HG03159 (cell line): ENCODE results near the gene CNTNAP5.

Experiments used
- ATAC-seq: cut with Tn5 transposase; IDR thresholded peaks from one replicate; pipeline ENCODE4 v1.9.1; 2021; ENCODE audit warnings: mild to moderate bottlenecking, moderate library complexity; ENCODE audit not compliant: unreplicated experiment

CNTNAP5 gene

DNA sequence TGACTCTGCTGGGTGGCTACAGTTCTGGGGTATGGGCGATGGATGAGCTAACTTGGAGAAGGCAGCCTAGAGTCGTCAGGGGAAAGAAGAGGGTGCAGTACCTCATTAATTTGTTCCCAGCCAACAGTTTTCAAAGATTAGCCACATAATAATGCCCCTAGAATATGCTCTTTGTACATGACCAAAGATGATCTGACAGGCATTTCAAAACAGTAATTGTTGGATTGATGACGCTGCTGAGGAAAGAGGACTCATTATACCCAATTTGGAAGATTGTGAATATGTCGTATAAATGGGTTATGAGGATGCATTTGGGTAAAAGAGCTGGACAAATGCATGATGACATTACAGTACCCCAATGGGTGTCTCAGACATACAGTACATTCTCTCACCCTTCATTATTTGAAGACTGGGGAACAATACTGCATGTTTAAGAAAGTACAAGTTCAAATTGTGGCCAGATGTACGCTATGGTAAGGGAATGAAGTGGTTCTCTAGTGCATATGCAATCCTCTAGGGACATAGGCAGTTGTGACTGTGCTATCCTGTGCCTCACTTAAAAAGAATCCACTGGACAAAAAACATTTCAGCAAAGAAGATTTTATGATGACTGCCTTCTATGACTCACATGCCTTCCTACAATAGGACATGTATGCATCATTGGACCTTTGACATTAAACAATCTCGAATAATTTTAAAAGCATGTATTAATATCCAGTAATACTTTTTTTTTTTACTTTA lies 233.2 kb downstream of the CNTNAP5 start:
- ATAC-seq: no peak

DNA sequence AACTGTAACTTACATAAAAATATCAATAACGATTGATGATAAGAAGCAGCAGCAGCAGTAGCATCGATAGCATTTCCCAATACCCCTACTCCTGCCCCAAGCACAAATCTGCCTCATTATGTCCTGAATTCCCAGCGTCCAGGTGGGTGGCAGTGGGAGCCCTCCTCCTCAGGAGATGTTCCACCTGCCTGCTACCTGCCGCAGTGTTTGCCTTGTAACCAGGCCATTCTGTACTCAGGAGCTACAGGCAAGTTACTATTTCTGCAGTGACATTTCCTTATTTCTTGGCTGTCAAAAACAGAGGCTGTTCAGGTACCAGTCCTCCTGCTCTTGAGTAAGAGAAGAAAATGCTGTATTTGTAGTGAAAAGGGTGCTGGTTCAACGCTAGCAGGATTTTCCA lies 236.4 kb downstream of the CNTNAP5 start:
- no peak for ATAC-seq

DNA sequence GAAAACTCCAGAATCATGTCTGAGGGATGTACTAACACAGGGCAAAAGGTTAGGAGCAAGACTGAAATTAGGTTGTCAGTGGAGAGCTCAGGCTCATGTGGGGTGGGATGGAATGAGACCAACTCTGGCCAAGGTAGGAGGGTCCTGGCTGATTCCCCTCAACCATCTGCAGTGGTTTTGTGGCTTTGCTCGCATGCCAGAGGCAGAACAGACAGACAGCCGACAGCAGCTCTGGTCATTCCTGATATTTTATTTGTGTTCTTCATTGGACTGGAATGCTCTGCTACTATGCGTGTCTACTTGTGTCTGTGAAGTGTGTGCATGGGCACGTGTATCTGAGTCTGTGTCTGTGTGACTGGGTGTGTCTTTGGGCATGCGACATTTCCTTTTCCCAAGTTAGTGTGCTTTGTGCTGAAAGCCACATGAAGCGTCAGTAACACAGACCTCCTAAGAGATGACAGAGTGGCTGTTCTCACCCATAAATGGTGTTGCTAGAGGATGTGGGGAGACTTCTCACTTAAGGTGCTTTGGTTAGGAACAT lies 239.5 kb downstream of the CNTNAP5 start:
- ATAC-seq: no peak

DNA sequence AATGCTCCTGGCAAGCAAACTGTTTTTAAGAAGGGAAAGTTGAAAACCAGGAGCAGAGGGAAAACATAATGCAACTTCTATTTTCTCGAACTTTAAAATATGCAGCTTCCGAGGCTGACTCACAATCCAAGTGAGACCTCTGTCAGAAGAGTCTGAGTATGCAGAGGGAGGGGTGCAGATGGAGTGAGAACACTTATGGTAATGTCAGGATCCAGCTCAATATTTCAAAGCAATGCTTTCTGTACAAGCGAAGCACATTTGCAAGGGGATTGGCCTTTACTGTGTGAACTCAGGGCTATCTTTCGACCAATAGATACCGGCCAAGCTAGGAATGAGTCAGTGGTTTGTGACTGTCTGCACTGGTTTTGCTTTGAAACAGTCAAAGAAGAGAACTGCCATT lies 242.7 kb downstream of the CNTNAP5 start:
- ATAC-seq: no peak

DNA sequence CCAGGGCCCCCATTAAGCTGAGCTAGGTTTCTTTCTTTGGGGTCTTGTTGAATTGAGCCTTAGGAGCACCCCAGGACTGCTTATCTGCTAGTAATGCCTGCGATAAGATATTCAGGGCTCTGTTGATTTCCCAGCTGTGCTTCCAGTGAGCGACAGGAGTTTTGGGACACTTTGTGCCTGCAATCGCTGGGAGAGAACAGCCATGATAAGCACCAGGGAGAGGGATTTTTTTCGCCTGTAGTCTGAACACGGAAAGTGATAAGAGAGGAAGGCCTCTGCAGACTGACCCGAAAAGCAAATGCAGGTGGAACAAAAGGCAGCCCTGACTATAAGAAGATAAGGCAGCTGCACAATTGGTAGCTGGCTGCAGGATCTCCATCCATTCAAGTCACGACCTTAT lies 244.3 kb downstream of the CNTNAP5 start:
- no peak for ATAC-seq

DNA sequence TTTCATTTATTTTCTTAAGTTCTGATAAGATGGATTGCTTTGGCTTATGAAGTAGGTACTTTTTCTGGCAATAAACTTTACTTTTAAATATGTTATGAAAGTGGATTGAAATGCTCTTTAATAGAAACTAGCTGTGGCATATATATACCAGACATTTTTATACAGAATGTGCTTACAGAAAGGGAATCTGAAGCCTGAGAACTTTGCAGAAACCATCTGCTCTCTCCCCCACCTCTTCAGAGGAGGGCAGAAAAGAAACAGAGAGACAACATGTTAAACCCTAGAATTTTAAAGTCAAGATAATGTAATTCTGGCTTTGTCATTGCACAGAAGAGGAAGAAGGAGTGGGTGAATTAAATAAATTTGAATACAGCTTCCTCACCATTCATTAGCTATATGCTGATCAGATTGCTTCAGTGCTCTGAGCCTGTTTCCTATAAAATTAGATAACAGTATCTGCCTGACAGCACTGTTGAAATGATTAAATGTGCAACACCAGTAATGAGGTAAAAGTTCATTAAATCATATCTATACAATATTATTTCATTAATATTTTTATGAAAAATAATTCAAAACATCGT lies 247.3 kb downstream of the CNTNAP5 start:
- ATAC-seq: no peak

DNA sequence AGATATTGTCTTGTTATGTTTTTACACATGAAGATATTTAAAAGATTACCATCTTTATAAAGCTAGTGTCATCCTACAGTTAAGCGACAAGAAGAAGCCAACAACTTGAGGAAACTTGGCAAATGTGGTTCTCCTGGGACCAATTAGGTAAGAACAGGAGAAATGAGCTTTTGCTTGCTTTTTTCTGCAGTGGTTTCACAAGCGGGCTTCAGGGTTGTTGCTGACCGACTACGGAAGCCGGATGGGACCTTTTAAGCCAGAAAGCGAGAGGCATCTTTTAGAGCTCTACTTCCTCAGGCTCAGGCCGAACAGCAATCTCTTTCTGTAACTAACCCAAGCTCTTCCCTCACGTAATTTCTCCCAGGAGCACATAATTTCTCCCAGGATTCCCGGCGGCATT lies 256.5 kb downstream of the CNTNAP5 start:
- ATAC-seq: no peak

DNA sequence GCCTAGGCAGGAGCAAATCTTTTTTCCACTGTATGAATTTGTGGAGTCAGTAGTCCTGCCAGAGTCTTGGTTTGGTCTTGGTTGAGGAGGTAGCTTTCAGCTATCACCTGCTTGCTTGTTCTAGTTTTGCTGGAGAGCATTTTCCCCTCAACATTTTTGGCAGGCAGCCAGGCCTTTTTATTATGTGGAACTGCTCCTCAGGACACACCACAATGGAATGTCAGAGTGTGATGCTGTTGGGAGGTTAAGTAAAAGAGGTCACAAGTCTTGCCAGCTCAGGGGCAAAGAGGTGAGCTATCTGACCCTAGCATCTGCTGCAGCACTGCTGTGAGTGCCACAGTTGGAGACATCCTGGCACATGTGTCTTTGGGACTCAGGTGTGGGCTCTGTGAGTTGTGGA lies 258.0 kb downstream of the CNTNAP5 start:
- no peak for ATAC-seq

DNA sequence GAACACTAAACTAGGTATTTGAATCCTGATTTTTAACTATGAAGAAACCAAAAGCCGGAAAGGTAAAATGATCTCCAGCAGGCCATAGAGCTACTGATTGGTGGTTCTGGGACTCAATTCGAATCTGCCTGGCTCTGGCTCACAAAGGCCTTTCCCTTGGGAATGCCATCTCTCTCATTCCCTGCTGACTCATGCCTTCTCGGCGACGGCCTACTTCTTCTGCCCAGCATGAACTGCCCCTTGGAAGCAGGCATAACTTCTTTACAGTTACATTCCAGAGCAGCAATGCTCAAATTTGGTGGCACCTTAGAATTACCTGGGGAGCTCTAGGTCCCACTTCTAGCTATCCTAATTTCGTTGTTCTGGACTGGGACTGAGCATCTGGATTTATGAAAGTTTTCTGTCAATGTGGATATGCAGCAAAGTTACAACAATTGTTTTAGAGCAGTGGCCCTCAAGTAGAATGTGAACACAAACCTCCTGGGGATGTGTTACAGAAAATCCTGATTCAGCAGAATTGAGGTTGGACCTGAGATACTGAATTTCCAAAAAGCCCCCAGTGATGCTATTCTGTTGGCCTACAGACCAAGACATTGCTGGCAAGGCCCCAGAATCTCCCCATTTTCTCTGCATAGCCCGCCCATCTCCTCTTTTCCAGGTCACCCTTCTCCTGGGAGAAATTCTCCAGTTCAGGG lies 261.1 kb downstream of the CNTNAP5 start:
- no peak for ATAC-seq

DNA sequence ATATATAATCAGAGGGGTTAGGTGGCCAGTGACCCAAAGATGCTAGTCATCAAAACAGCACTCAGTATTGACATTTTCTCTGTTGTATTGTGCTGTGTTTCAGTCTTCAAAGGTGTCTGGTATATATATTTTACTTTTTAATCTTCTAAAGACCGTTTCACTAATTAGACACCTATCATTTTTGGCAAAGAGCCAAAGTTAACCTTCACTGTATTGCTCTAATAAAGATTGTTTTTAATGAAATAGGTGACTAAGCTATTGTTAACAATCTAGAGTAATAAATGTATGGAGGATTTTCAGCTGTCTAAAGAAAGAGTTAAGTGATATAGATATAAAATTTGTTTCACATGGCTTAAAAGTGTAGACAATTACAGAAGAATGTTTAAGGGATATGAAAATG lies 264.0 kb downstream of the CNTNAP5 start:
- ATAC-seq: no peak

DNA sequence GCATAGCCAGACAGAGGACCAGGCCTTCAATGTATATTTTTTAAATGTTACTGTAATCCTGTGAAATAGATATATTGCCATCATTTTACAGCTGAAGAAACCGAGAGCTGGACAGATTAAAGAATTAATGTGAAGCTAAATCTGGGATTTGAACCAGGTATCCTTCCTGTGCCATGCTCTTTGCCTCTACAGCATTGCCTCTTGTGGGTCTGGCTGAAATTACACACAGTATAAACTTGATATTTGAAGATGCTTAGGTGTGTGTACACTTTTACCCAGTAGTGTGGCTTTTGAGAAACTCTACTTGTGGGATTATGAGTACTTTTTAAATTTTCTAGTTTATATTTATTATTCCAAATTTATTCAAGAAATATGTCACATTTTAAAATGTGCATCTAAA lies 264.5 kb downstream of the CNTNAP5 start:
- ATAC-seq: no peak

DNA sequence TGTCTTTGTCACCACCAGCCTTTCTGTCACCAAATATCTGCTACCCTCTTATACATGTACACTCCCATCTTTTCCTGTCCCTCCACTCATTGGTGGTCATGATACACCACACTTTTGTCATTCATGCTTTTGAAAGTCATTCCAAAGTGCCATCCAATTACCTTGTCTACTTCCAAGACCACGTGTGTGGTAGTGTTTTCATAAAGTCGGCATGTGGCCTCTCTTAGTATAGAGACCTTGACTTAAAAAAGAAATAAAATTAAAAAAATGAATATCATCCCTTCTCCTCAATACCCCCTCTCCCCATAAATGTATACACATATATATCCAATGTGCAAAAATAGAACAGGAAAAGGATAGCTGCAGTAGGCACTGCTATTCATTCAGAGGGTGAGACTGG lies 271.4 kb downstream of the CNTNAP5 start:
- ATAC-seq: no peak

DNA sequence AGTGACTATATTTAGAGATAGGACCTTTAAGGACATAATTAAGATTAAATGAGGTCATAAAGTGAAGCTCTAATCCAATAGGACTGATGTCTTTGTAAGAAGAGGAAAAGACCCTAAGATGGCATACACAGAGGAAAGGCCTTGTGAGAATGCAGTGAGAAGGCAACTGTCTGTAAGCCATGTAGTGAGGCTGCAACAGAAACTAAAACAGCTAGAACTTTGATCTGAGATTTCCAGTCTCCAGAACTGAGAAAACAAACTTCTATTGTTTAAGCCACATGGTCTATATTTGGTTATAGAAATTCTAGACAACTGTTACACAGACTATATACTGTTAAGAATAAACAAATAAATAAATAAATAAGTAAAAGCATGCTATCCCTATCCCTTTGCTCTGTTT lies 276.8 kb downstream of the CNTNAP5 start:
- no peak for ATAC-seq

DNA sequence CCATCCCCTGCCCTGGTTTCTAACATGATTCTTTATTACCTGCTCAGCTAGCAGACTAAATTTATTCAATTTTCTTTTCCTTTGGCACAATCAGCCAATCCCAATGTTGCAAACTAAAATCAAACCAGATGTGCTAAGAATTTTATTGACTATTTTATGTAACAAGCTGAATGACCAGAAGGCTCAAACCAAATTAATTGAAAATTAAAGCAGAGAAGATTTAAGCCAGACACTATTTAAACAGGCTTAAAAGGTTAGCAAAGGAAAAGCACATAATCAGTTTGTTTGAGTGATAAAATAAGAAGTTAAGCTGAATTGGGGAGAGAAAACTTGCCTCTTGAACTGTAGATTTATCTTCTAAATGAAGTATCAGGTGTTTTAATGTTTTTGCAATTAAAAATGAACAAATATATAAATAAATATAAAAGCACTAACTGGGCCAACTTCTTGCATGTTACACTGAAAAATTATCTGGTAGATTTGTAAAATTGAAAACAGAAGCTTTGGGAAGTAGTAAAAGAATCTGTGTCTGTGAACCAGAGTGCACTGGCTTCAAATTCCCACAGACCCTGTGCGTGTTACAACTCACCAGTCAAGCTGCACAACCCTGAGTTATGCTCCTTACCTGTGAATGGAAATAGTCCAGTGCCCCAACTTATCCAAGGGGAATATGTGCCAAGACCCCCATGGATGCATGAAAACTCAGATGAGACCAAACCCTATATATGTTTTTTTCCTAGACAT lies 283.4 kb downstream of the CNTNAP5 start:
- ATAC-seq: no peak

DNA sequence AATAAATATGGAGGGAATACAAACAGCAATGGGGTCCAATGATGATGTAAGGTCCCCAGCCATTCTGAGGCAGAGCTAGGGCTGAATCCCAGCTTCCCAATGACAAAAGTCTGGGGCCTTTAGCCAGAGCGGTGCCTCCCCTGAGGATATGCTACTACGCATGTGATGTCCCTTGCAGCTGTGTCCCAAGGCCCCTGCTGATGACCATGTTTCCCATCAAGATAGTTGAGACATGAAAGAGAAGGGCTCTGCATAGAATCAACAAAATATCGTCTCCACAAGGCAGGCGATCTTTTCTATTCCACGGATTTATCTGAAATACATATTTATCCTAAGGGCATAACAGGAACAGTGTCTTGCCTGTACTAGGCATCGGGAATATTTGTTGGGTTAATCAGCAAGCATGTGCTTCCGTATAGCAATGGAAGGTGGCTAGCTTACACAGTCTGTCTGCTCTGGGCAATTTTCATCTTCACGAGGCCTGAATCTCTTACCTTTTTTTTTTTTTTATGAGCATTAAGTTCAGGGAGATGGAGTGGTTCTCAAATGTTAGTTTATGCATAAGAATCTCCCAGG lies 284.6 kb downstream of the CNTNAP5 start:
- no peak for ATAC-seq

DNA sequence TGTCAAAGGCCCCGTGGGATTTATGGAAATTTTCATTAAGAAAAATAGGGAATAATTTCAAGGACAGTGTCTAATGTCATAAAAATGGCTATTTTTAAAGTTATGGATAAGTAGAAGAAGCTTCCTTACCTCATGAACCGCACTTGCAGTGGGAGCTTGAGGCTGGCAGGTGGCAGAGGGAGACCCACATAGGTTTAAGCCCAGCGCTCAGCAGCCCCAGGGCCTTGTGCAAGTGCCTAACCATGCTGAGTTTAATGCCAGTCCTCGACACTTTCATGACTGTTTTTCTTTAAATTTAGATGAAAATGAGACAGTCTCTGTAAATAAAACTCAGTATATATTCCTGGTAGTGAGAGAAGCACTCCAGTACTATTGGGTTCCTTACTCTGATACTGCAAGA lies 285.6 kb downstream of the CNTNAP5 start:
- ATAC-seq: no peak

DNA sequence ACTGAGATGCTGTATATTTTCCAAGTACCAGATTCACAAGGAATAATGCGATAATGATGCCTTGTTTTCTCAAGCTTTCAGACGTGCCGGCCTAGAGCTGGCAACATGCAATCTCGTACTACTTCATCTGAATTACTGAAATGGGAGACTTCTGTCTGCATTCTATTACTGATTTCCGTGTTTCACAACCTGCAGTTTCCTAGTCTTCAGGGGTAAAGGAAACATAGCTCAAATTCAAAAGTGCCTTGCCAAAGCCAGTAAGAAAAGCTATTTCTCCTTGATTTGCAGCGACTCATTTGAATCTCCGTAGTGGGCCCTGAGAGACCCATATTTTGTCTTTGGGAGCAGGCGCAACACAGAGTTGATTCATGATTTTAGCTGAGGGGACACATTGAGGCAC lies 289.0 kb downstream of the CNTNAP5 start:
- no peak for ATAC-seq

DNA sequence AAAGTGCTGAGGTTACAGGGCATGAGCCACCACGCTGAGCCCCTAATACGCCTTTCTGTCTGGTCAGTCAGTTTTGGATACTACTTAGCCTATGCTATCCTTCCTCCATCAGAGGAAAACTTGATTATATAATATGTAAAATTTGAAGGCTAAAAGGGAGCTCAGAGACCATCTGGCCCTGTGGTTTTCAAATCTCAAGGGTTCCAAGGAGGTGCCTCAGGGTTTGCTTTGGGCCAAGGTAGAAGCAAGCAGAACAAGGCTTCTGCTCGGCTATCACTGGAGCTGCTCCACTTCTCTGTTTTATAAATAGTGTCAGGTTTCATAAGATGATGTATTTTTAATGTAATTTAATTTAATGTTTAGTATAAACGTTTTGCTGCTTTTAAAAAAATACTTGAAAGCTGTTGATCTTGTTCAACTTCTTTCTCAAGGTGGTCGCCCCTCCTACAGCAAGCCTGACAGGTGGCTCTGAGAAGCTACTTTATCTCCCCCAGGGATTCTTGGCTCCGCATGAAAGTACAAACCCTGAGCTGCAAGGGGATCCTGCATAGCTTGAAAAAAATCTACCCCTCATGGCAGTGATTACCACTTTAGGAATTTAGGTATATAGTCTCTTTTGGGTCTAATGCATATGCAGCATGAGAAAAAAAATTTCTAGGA lies 290.3 kb downstream of the CNTNAP5 start:
- ATAC-seq: no peak

DNA sequence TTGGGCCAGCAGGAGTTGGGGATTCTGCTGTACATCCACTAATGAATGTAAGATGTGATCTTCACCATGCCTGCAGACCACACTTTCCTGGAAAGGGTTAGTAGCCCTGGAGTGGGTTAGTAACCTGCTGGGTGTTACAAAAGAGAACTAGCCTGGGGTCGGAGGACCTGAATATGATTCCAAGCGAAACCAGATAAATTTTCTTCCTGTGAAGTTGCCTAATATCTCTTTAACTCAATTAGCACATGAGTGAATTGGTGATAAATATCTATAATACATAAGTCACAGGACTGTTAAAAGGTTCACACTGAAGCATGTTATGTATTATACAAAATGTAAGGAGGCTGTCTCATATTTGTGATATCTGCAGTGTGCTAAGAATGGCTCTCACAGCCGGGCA lies 291.0 kb downstream of the CNTNAP5 start:
- ATAC-seq: no peak

DNA sequence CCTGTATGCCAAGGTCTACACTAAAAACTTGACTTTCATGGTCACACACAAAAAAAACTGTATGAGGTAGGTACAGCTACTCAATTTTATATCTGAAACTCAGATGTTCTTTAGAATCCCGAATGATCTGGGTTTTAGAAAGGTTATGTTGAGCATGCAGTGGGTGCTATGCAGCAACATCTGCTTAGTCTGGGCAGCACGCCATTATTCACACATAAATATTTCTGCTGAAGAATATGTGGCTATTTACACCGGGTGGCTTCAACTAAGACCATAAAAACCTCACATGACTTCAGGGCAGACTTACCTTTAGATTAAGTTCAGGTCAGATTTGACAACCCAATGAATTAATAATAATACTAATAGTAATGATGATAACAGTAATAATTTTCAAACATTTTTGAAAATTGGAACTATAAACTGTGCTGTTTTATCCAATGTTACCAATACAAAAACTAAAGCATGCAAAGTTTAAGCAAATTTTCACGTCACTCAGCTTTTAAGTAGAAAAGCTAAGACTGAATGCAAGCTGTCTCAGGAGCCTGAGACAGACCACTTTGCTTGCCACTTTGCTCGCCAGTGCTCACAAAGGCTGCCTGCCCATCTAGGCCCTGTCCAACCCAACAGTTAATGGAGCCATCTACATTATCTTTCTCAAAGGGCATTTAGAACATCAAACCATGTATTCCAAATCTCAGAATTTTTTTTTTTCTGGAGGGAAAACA lies 292.0 kb downstream of the CNTNAP5 start:
- ATAC-seq: no peak
